ENCODE measurements around the gene ADAMTS9. TPM values are rescaled to one million over a fixed set of nuclear protein-coding genes. Genes with fewer than 3 reads are reported as not detected.

ADAMTS9 gene
- total and polyA plus RNA-seq, 10 donors = 9.1 to 112 (median 34.8) TPM

DNA sequence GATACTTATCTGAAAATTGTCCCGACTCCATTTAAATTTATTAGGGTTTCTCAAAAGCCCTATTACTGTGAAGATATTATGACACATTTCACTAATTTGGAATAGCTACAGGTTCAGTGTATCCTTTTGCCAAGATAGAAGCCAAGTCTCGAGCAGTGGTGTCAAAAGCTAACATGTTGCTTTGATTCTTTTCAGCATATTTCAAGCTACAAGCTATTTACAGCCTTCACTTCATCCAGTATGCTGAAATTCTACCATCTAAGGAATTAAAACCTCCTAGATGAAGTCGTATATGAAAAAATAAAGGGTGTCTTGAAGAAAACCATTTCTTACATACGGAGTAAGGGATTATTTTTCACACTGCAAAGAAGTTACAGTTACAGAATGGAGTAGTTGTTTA lies 31.2 kb upstream of the ADAMTS9 start:
- 77 to 92% (median 82%) methylated on average over 4 of the region's 4 CpGs for WGBS, 5 donors

DNA sequence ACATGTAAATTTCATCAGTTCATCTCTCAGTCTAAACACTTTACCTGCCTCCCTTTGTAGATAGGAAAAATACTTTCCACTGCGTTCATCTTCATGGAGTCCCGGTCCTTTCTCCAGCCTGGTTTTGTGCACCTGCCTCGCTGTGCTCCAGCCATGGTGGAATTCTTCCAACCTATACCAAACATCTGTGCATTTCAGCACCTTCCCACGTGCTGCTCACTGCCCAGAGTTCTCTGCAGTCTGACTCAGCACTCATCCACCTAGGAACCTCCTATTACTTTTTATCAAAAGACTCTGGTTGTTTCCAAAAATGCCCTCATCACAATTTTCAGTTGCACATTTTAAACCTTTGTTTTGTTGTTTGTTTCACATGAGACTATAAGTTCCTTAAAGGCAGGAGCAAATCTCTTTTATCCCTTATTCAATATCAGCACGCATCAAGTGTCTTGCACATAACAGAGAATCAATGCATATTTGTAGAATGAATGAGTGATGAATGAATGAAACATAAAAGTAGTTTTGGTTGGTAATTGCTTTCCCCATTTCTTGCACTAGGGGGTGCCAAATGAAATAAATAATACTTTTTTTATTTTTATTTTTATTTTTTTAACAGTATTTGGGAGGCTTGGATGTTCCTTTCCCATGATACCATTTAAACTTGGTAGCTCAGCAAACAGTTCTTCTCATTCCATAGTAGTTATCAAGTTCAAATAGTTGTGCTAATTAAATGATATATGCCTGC lies 30.2 kb upstream of the ADAMTS9 start:
- intact Hi-C loops (cut with DNase I; ENCODE audit: low total_unique reads) = no loop called here
- no peak for DNase-seq
- Histone ChIP-seq H3K27ac (no peak overlapping the region), H3K9me3 (no peaks in the 10 kb centered on the region), H3K4me3 (no peak overlapping the region), H3K27me3 (replicated peaks in 1 of 7) (no peaks in the 10 kb centered on the region), H3K36me3 (no peaks in the 10 kb centered on the region), H3K4me1 (peaks cover 0 to 7% (median 0%) of the 10 kb centered on the region in 6 donors)
- WGBS, 5 donors = 73 to 76% (median 73%) methylated on average over 5 of the region's 5 CpGs
- TF ChIP-seq, protein P1, sequence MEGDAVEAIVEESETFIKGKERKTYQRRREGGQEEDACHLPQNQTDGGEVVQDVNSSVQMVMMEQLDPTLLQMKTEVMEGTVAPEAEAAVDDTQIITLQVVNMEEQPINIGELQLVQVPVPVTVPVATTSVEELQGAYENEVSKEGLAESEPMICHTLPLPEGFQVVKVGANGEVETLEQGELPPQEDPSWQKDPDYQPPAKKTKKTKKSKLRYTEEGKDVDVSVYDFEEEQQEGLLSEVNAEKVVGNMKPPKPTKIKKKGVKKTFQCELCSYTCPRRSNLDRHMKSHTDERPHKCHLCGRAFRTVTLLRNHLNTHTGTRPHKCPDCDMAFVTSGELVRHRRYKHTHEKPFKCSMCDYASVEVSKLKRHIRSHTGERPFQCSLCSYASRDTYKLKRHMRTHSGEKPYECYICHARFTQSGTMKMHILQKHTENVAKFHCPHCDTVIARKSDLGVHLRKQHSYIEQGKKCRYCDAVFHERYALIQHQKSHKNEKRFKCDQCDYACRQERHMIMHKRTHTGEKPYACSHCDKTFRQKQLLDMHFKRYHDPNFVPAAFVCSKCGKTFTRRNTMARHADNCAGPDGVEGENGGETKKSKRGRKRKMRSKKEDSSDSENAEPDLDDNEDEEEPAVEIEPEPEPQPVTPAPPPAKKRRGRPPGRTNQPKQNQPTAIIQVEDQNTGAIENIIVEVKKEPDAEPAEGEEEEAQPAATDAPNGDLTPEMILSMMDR (IDR thresholded peaks at IDR 0.05 in 8 of 11, conservative IDR thresholded peaks at IDR 0.05 in 3 of 11) = peak in 6 of 11 experiments; percentile 10 to 49 (median 41)
- TF ChIP-seq POLR2A (IDR thresholded peaks at IDR 0.05) = no peak
- TF ChIP-seq POLR2AphosphoS5 (IDR thresholded peaks at IDR 0.05) = no peak

More for the DNA sequence above, 31.2 kb upstream of the ADAMTS9 start:
- Histone ChIP-seq H3K4me1 (peaks cover 0 to 7% (median 0%) of the 10 kb centered on the region in 6 donors), H3K27ac (no peak overlapping the region), H3K36me3 (no peaks in the 10 kb centered on the region), H3K9me3 (no peaks in the 10 kb centered on the region), H3K4me3 (no peak overlapping the region), H3K27me3 (replicated peaks in 1 of 7) (no peaks in the 10 kb centered on the region)
- TF ChIP-seq, protein P1 (IDR thresholded peaks at IDR 0.05 in 8 of 11, conservative IDR thresholded peaks at IDR 0.05 in 3 of 11) = no peak
- no peak for TF ChIP-seq POLR2AphosphoS5 (IDR thresholded peaks at IDR 0.05)
- no peak for TF ChIP-seq POLR2A (IDR thresholded peaks at IDR 0.05)
- intact Hi-C loops (cut with DNase I; ENCODE audit: low total_unique reads) = no loop called here
- DNase-seq = no peak

DNA sequence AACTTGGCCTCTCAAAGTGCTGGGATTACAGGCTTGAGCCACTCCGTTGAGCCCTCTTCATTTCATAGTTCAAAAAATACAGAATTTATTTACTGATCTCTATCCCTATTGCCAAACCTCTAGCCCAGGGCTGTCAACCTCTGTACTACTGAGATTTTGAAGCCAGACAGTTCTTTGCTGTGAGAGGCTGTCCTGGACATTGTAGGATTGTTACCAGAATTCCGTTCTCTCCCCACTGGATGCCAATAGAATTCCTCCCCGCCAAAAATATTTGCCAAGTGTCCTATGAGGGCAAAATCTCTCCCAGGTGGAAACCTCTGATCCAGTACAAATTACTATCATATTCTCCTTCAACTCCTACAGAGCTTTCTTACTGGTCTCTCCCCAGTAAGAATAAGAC lies 29.6 kb upstream of the ADAMTS9 start:
- H3K36me3 ChIP-seq = no peaks in the 10 kb centered on the region
- no peaks in the 10 kb centered on the region for H3K9me3 ChIP-seq
- TF ChIP-seq, protein P1 (IDR thresholded peaks at IDR 0.05 in 8 of 11, conservative IDR thresholded peaks at IDR 0.05 in 3 of 11) = no peak
- TF ChIP-seq POLR2AphosphoS5 (IDR thresholded peaks at IDR 0.05) (no peak), POLR2A (IDR thresholded peaks at IDR 0.05) (no peak)
- no peak overlapping the region for H3K4me3 ChIP-seq
- WGBS, 5 donors = 89 to 97% (median 90%) methylated on average over 3 of the region's 3 CpGs
- intact Hi-C loops (cut with DNase I; ENCODE audit: low total_unique reads) = no loop called here
- DNase-seq = no peak
- peaks cover 0 to 1% (median 0%) of the 10 kb centered on the region in 6 donors for H3K4me1 ChIP-seq
- H3K27me3 ChIP-seq (replicated peaks in 1 of 7) = no peaks in the 10 kb centered on the region
- H3K27ac ChIP-seq = no peak overlapping the region

DNA sequence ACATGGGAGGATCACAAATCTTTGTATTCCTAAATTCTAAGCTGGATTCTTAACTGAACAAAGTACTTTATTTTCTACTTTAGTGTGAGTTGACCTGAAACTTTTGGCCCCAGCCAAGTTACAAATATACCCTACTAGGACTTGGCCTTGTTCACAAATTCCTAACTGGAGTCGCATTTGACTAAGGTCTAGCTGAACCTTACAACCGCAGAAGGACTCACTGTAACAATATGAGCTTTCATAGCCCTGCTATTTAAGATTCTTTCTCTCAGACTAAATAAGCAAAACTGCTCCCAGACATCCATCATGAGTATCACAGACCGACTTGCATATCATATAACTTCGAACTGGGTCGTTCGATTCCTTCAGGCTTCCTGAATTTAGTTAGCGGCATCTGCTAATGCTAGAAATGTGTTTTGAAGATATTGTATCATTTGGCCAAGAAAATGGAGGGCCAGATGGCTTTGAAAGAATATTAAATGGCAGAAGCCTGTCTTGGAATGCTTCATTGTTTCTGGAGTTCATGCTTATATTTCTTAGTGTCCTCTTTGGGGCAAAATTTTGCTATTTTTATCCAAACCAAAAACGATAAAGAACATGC lies 28.4 kb upstream of the ADAMTS9 start:
- no peaks in the 10 kb centered on the region for H3K9me3 ChIP-seq
- H3K4me1 ChIP-seq = no peaks in the 10 kb centered on the region
- H3K36me3 ChIP-seq = no peaks in the 10 kb centered on the region
- intact Hi-C loops (cut with DNase I; ENCODE audit: low total_unique reads) = no loop called here
- H3K27ac ChIP-seq = no peak overlapping the region
- H3K27me3 ChIP-seq (replicated peaks in 1 of 7) = no peaks in the 10 kb centered on the region
- H3K4me3 ChIP-seq = no peak overlapping the region
- TF ChIP-seq, protein P1 (IDR thresholded peaks at IDR 0.05 in 8 of 11, conservative IDR thresholded peaks at IDR 0.05 in 3 of 11) = no peak
- no peak for TF ChIP-seq POLR2A (IDR thresholded peaks at IDR 0.05)
- TF ChIP-seq POLR2AphosphoS5 (IDR thresholded peaks at IDR 0.05) = no peak
- 88 to 95% (median 91%) methylated on average over 8 of the region's 8 CpGs for WGBS, 5 donors
- no peak for DNase-seq
